HS-5 (cell line): Measurements from ENCODE around the gene ATP8A1.
"Not testable (repeated sequence)": the region's sequence is repeated elsewhere in the genome, so short reads cannot be mapped to it uniquely, and the experiment has no call there.

Experiments used
- DNase-seq: peaks from one replicate; pipeline ENCODE4 v3.0.0-alpha.2; 2012; ENCODE audit warnings: low read depth

Gene ATP8A1

GRCh38 chr4:42498040-42498439 is 158.9 kb downstream of the ATP8A1 start:
- DNase-seq, result no peak

- DNase-seq, result no peak
These were observed 159.6 kb downstream of the ATP8A1 start for GRCh38 chr4:42497142-42497910.

GRCh38 chr4:42492962-42493361 is 163.9 kb downstream of the ATP8A1 start:
- DNase-seq, result no peak

- DNase-seq, result no peak
These were observed 166.9 kb downstream of the ATP8A1 start for GRCh38 chr4:42490015-42490414.

GRCh38 chr4:42489095-42489494 is 167.8 kb downstream of the ATP8A1 start:
- DNase-seq, result no peak

GRCh38 chr4:42488554-42488953 is 168.4 kb downstream of the ATP8A1 start:
- no peak for DNase-seq

GRCh38 chr4:42488114-42488513 is 168.8 kb downstream of the ATP8A1 start:
- no peak for DNase-seq

- no peak for DNase-seq
These were observed 169.7 kb downstream of the ATP8A1 start for GRCh38 chr4:42487230-42487629.

GRCh38 chr4:42486156-42486555 is 170.7 kb downstream of the ATP8A1 start:
- DNase-seq, result not testable (repeated sequence)

GRCh38 chr4:42484630-42485029 is 172.3 kb downstream of the ATP8A1 start:
- DNase-seq, result no peak

- DNase-seq, result peak; percentile 9
These were observed 173.2 kb downstream of the ATP8A1 start for GRCh38 chr4:42483426-42484379.

GRCh38 chr4:42482516-42483327 is 174.2 kb downstream of the ATP8A1 start:
- DNase-seq, result no peak

- DNase-seq, result no peak
These were observed 176.2 kb downstream of the ATP8A1 start for GRCh38 chr4:42480717-42481116.

- no peak for DNase-seq
These were observed 176.6 kb downstream of the ATP8A1 start for GRCh38 chr4:42480281-42480680.

GRCh38 chr4:42478946-42479345 is 178.0 kb downstream of the ATP8A1 start:
- DNase-seq, result no peak

- DNase-seq, result no peak
These were observed 178.4 kb downstream of the ATP8A1 start for GRCh38 chr4:42478509-42478908.

- no peak for DNase-seq
These were observed 182.5 kb downstream of the ATP8A1 start for GRCh38 chr4:42474406-42474805.

- DNase-seq, result no peak
These were observed 183.7 kb downstream of the ATP8A1 start for GRCh38 chr4:42473071-42473684.

GRCh38 chr4:42471896-42472295 is 185.0 kb downstream of the ATP8A1 start:
- DNase-seq, result no peak

GRCh38 chr4:42470023-42470422 is 186.9 kb downstream of the ATP8A1 start:
- no peak for DNase-seq

- not testable (repeated sequence) for DNase-seq
These were observed 189.1 kb downstream of the ATP8A1 start for GRCh38 chr4:42467777-42468176.
